ENCODE results near the gene KRIT1.
"Not testable (repeated sequence)": the region's sequence is repeated elsewhere in the genome, so short reads cannot be mapped to it uniquely, and the experiment has no call there.

The KRIT1 gene

DNA sequence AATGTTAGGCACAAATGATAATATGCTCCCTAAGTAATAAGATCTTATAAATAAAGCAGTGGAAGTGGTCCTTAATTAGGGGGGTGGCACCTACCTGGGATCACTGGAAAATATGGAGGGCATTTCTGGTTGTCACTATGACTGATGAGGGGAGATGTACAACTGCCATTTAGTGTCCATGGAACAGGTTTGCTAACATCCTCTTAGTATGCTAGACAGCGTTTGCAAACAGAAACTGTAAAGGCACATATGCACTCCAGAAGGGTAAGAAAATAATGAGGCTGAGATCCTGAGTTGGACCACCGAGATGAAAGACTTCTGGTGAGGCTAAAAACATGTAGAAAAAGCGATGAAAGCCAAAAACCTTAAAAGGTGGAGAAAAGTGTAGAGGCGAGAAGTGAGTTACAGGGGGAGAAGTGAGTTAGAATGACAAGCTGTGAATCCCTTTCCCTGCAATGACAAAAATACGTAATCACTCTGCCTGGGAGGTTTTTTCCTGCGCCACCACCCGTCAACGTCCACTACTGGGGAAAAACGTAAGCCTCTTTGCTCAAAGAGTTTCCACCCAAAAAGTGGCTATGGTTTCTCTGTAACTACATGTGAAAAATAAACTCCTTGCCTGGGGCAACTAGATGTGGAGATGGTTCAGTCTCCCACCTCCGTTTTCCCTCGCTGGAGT, 767 bp downstream of the KRIT1 start:
- H3K4me3 ChIP-seq (ENCODE audit: low read length), result peak overlapping the region; percentile 56
- no peaks in the 10 kb centered on the region for H3K9me3 ChIP-seq (ENCODE audit: control insufficient read depth, low read length)
- H3K36me3 ChIP-seq (ENCODE audit: control insufficient read depth, insufficient read depth, low read length), result no peaks in the 10 kb centered on the region
- peaks cover 18% of the 10 kb centered on the region for H3K4me1 ChIP-seq (ENCODE audit: control insufficient read depth, insufficient read depth, low read length)
- H3K27me3 ChIP-seq (ENCODE audit: control insufficient read depth, insufficient read depth, low read length), result no peaks in the 10 kb centered on the region
- H3K9ac ChIP-seq (ENCODE audit: low read length), result peak overlapping the region; percentile 88

DNA sequence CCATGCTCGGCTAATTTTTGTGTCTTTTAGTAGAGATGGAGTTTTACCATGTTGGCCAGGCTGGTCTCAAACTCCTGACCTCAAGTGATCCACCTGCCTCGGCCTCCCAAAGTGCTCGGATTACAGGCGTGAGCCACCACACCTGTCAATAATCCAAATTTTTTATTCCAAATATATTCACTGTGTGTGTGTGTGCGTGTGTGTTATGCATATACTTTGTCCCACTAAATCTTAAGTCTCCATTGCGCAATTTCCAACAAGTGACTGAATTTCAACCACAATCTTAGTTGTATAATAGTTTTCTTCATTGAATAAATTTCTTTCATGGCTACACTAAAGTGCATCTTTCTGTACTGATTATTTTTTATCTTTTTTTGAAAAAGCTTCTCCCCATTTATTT, 2.7 kb downstream of the KRIT1 start:
- H3K36me3 ChIP-seq (ENCODE audit: control insufficient read depth, insufficient read depth, low read length), result no peaks in the 10 kb centered on the region
- H3K4me1 ChIP-seq (ENCODE audit: control insufficient read depth, insufficient read depth, low read length), result peaks cover 14% of the 10 kb centered on the region
- H3K9me3 ChIP-seq (ENCODE audit: control insufficient read depth, low read length), result no peaks in the 10 kb centered on the region
- no peak overlapping the region for H3K9ac ChIP-seq (ENCODE audit: low read length)
- no peaks in the 10 kb centered on the region for H3K27me3 ChIP-seq (ENCODE audit: control insufficient read depth, insufficient read depth, low read length)
- H3K4me3 ChIP-seq (ENCODE audit: low read length), result no peak overlapping the region

DNA sequence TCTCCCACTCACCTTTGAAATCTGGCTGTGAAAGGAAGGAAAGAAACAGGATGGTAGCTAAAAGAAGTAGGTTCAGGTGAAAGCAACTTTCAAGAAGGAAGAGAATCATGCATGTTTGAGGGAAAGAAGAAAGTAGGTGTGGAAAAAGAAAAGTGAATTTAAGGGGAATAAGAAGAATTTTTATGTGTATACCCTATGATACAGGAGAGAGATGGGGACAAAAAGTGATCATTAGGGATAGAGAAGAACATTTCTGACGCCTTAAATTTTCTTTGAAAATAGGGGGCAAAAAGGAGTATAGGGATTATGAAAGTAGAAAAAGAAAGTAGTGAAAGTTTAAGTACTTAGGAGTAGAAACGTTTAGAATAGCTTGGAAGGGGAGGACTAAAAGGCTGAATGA, 15.2 kb downstream of the KRIT1 start:
- no peaks in the 10 kb centered on the region for H3K36me3 ChIP-seq (ENCODE audit: control insufficient read depth, insufficient read depth, low read length)
- H3K4me3 ChIP-seq (ENCODE audit: low read length), result no peak overlapping the region
- H3K27me3 ChIP-seq (ENCODE audit: control insufficient read depth, insufficient read depth, low read length), result no peaks in the 10 kb centered on the region
- no peaks in the 10 kb centered on the region for H3K9me3 ChIP-seq (ENCODE audit: control insufficient read depth, low read length)
- H3K9ac ChIP-seq (ENCODE audit: low read length), result no peak overlapping the region
- H3K4me1 ChIP-seq (ENCODE audit: control insufficient read depth, insufficient read depth, low read length), result no peaks in the 10 kb centered on the region

- no peaks in the 10 kb centered on the region for H3K4me1 ChIP-seq (ENCODE audit: control insufficient read depth, insufficient read depth, low read length)
- no peaks in the 10 kb centered on the region for H3K27me3 ChIP-seq (ENCODE audit: control insufficient read depth, insufficient read depth, low read length)
- no peak overlapping the region for H3K4me3 ChIP-seq (ENCODE audit: low read length)
- H3K9me3 ChIP-seq (ENCODE audit: control insufficient read depth, low read length), result no peaks in the 10 kb centered on the region
- no peaks in the 10 kb centered on the region for H3K36me3 ChIP-seq (ENCODE audit: control insufficient read depth, insufficient read depth, low read length)
- no peak overlapping the region for H3K9ac ChIP-seq (ENCODE audit: low read length)
These were observed 17.0 kb downstream of the KRIT1 start for GRCh38 chr7:92228742-92229141.

DNA sequence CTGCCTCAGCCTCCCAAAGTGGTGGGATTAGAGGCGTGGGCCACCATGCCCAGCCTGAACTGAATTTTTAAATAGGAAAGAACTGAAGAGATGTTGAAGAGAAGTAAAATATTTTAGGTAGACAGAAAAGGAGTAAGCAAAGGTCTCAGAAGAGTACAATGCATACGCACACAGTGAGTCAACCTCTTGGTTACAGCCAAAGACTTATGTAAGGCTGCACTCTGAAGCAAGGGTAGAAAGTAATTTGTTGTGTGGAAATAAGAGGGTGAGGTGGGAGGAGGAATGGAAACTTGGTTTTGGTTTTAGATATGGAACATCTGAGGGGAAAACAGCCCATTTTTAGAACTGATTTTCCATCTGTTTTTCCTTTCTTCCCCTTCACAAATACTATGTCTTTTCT, 17.6 kb downstream of the KRIT1 start:
- Histone ChIP-seq H3K9ac (ENCODE audit: low read length) (no peak overlapping the region), H3K27me3 (ENCODE audit: control insufficient read depth, insufficient read depth, low read length) (no peaks in the 10 kb centered on the region), H3K36me3 (ENCODE audit: control insufficient read depth, insufficient read depth, low read length) (no peaks in the 10 kb centered on the region), H3K4me3 (ENCODE audit: low read length) (no peak overlapping the region), H3K4me1 (ENCODE audit: control insufficient read depth, insufficient read depth, low read length) (no peaks in the 10 kb centered on the region), H3K9me3 (ENCODE audit: control insufficient read depth, low read length) (no peaks in the 10 kb centered on the region)

GRCh38 chr7:92226981-92227380, 18.7 kb downstream of the KRIT1 start:
- Histone ChIP-seq H3K36me3 (ENCODE audit: control insufficient read depth, insufficient read depth, low read length) (no peaks in the 10 kb centered on the region), H3K4me3 (ENCODE audit: low read length) (no peak overlapping the region), H3K9me3 (ENCODE audit: control insufficient read depth, low read length) (no peaks in the 10 kb centered on the region), H3K9ac (ENCODE audit: low read length) (no peak overlapping the region), H3K4me1 (ENCODE audit: control insufficient read depth, insufficient read depth, low read length) (no peaks in the 10 kb centered on the region), H3K27me3 (ENCODE audit: control insufficient read depth, insufficient read depth, low read length) (no peaks in the 10 kb centered on the region)

GRCh38 chr7:92221766-92222165, 23.9 kb downstream of the KRIT1 start:
- no peaks in the 10 kb centered on the region for H3K36me3 ChIP-seq (ENCODE audit: control insufficient read depth, insufficient read depth, low read length)
- no peak overlapping the region for H3K9ac ChIP-seq (ENCODE audit: low read length)
- no peaks in the 10 kb centered on the region for H3K9me3 ChIP-seq (ENCODE audit: control insufficient read depth, low read length)
- no peaks in the 10 kb centered on the region for H3K4me1 ChIP-seq (ENCODE audit: control insufficient read depth, insufficient read depth, low read length)
- no peak overlapping the region for H3K4me3 ChIP-seq (ENCODE audit: low read length)
- H3K27me3 ChIP-seq (ENCODE audit: control insufficient read depth, insufficient read depth, low read length), result no peaks in the 10 kb centered on the region

DNA sequence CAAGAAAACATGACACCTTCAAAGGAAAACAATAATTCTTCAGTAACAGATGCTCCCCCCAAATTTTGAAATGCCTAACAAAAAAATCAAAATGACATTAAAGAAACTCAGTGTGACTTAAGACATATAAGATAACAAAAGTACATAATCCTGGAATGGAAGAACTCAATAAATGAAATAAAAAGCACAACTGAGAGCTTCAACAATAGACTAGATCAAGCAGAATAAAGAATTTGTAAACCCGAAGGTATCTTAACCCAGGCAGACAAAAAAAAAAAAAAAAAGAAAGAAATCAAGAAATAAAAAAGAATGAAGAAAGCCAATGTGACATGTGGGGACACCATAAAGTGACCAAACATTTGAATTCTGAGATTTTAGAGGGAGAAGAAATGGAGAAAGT, 39.0 kb downstream of the KRIT1 start:
- no peaks in the 10 kb centered on the region for H3K36me3 ChIP-seq (ENCODE audit: control insufficient read depth, insufficient read depth, low read length)
- H3K9me3 ChIP-seq (ENCODE audit: control insufficient read depth, low read length), result no peaks in the 10 kb centered on the region
- no peaks in the 10 kb centered on the region for H3K4me1 ChIP-seq (ENCODE audit: control insufficient read depth, insufficient read depth, low read length)

GRCh38 chr7:92205987-92206386, 39.7 kb downstream of the KRIT1 start:
- no peaks in the 10 kb centered on the region for H3K9me3 ChIP-seq (ENCODE audit: control insufficient read depth, low read length)
- no peak overlapping the region for H3K4me3 ChIP-seq (ENCODE audit: low read length)
- no peaks in the 10 kb centered on the region for H3K4me1 ChIP-seq (ENCODE audit: control insufficient read depth, insufficient read depth, low read length)
- H3K36me3 ChIP-seq (ENCODE audit: control insufficient read depth, insufficient read depth, low read length), result no peaks in the 10 kb centered on the region
- H3K9ac ChIP-seq (ENCODE audit: low read length), result no peak overlapping the region
- no peaks in the 10 kb centered on the region for H3K27me3 ChIP-seq (ENCODE audit: control insufficient read depth, insufficient read depth, low read length)

More for the DNA sequence above, 39.0 kb downstream of the KRIT1 start:
- Histone ChIP-seq H3K27me3 (ENCODE audit: control insufficient read depth, insufficient read depth, low read length) (no peaks in the 10 kb centered on the region), H3K4me3 (ENCODE audit: low read length) (no peak overlapping the region), H3K9ac (ENCODE audit: low read length) (no peak overlapping the region)

- H3K27me3 ChIP-seq (ENCODE audit: control insufficient read depth, insufficient read depth, low read length), result no peaks in the 10 kb centered on the region
- H3K4me1 ChIP-seq (ENCODE audit: control insufficient read depth, insufficient read depth, low read length), result no peaks in the 10 kb centered on the region
- H3K9ac ChIP-seq (ENCODE audit: low read length), result no peak overlapping the region
- no peaks in the 10 kb centered on the region for H3K9me3 ChIP-seq (ENCODE audit: control insufficient read depth, low read length)
- H3K4me3 ChIP-seq (ENCODE audit: low read length), result no peak overlapping the region
- no peaks in the 10 kb centered on the region for H3K36me3 ChIP-seq (ENCODE audit: control insufficient read depth, insufficient read depth, low read length)
These were observed 44.9 kb downstream of the KRIT1 start for GRCh38 chr7:92200791-92201190.

DNA sequence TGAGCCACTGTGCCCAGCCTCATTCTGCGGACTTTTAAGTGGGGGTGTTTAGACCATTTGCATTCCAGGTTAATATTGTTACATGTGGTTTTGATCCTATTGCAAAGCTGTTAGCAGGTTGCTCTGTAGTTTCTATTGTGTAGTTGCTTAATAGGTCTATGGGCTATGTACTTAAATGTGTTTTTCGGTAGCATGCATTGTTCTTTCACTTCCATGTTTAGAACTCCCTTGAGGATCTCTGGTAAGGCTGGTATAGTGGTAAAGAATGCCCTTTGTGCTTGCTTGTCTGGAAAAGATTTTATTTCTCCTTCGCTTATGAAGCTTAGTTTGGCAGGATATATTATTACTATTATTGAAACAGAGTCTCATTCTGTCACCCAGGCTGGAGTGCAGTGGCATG, 53.4 kb downstream of the KRIT1 start:
- no peak overlapping the region for H3K9ac ChIP-seq (ENCODE audit: low read length)
- no peaks in the 10 kb centered on the region for H3K4me1 ChIP-seq (ENCODE audit: control insufficient read depth, insufficient read depth, low read length)
- H3K27me3 ChIP-seq (ENCODE audit: control insufficient read depth, insufficient read depth, low read length), result no peaks in the 10 kb centered on the region
- no peak overlapping the region for H3K4me3 ChIP-seq (ENCODE audit: low read length)
- no peaks in the 10 kb centered on the region for H3K36me3 ChIP-seq (ENCODE audit: control insufficient read depth, insufficient read depth, low read length)
- H3K9me3 ChIP-seq (ENCODE audit: control insufficient read depth, low read length), result no peaks in the 10 kb centered on the region

DNA sequence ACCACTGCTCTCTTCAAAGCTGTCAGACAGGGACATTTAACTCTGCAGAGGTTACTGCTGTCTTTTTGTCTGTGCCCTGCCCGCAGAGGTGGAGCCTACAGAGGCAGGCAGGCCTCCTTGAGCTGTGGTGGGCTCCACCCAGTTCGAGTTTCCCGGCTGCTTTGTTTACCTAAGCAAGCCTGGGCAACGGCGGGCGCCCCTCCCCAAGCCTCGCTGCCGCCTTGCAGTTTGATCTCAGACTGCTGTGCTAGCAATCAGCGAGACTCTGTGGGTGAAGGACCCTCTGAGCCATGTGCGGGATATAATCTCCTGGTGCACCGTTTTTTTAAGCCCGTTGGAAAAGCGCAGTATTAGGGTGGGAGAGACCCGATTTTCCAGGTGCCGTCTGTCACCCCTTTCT, 56.5 kb downstream of the KRIT1 start:
- H3K9me3 ChIP-seq (ENCODE audit: control insufficient read depth, low read length); H3K9ac ChIP-seq (ENCODE audit: low read length); H3K27me3 ChIP-seq (ENCODE audit: control insufficient read depth, insufficient read depth, low read length); H3K4me1 ChIP-seq (ENCODE audit: control insufficient read depth, insufficient read depth, low read length); H3K36me3 ChIP-seq (ENCODE audit: control insufficient read depth, insufficient read depth, low read length); H3K4me3 ChIP-seq (ENCODE audit: low read length): not testable (repeated sequence)

GRCh38 chr7:92184294-92184693, 61.4 kb downstream of the KRIT1 start:
- not testable (repeated sequence) for H3K27me3 ChIP-seq (ENCODE audit: control insufficient read depth, insufficient read depth, low read length); H3K4me1 ChIP-seq (ENCODE audit: control insufficient read depth, insufficient read depth, low read length); H3K36me3 ChIP-seq (ENCODE audit: control insufficient read depth, insufficient read depth, low read length); H3K4me3 ChIP-seq (ENCODE audit: low read length); H3K9me3 ChIP-seq (ENCODE audit: control insufficient read depth, low read length); H3K9ac ChIP-seq (ENCODE audit: low read length)

Measured in mucosa of stomach (tissue), 1 donor.